ENCODE data around the gene CRTC1.
A peak's percentile ranks its signal among the peaks of the same experiment; 100 is the strongest.

The CRTC1 gene

GRCh38 chr19:18784786-18785120 is 101.3 kb downstream of the CRTC1 start:
- WGBS (ENCODE audit: insufficient coverage, insufficient read length): no CpG with 5 or more reads among the region's 16 CpGs
- Histone ChIP-seq H3K27ac (ENCODE audit: low read length) (no peak overlapping the region), H3K36me3 (ENCODE audit: control insufficient read depth, insufficient read depth, low read length) (no peaks in the 10 kb centered on the region; the same call in 1 of the 2 replicates), H3K4me3 (ENCODE audit: low read length) (no peak overlapping the region), H3K27me3 (ENCODE audit: control insufficient read depth, insufficient read depth, low read length) (peaks cover 47% of the 10 kb centered on the region), H3K4me1 (ENCODE audit: control insufficient read depth, insufficient read depth, low read length) (peaks cover 10% of the 10 kb centered on the region; the same call in 1 of the 2 replicates), H3K9me3 (ENCODE audit: control insufficient read depth, insufficient read depth, low read length) (no peaks in the 10 kb centered on the region)
- DNase-seq (ENCODE audit: low read depth, low spot score): no peak

- Histone ChIP-seq H3K4me3 (ENCODE audit: low read length) (no peak overlapping the region; the same call in 1 of the 2 replicates), H3K27ac (ENCODE audit: low read length) (no peak overlapping the region), H3K4me1 (ENCODE audit: control insufficient read depth, insufficient read depth, low read length) (peaks cover 12% of the 10 kb centered on the region), H3K9me3 (ENCODE audit: control insufficient read depth, insufficient read depth, low read length) (no peaks in the 10 kb centered on the region), H3K36me3 (ENCODE audit: control insufficient read depth, insufficient read depth, low read length) (no peaks in the 10 kb centered on the region; the same call in 1 of the 2 replicates), H3K27me3 (ENCODE audit: control insufficient read depth, insufficient read depth, low read length) (peaks cover 51% of the 10 kb centered on the region)
- no CpG with 5 or more reads among the region's 65 CpGs for WGBS (ENCODE audit: insufficient coverage, insufficient read length)
- DNase-seq (ENCODE audit: low read depth, low spot score): no peak
These were observed 102.0 kb downstream of the CRTC1 start for GRCh38 chr19:18785179-18786124.

- peaks cover 15% of the 10 kb centered on the region for H3K4me1 ChIP-seq (ENCODE audit: control insufficient read depth, insufficient read depth, low read length)
- no CpG with 5 or more reads among the region's 68 CpGs for WGBS (ENCODE audit: insufficient coverage, insufficient read length)
These were observed 105.3 kb downstream of the CRTC1 start for GRCh38 chr19:18788529-18789421.

GRCh38 chr19:18789422-18789869 is 106.0 kb downstream of the CRTC1 start:
- no peak for DNase-seq (ENCODE audit: low read depth, low spot score)
- Histone ChIP-seq H3K4me3 (ENCODE audit: low read length) (peak overlapping the region; percentile 35; the same call in 1 of the 2 replicates), H3K27ac (ENCODE audit: low read length) (no peak overlapping the region), H3K4me1 (ENCODE audit: control insufficient read depth, insufficient read depth, low read length) (peaks cover 15% of the 10 kb centered on the region), H3K27me3 (ENCODE audit: control insufficient read depth, insufficient read depth, low read length) (peaks cover 78% of the 10 kb centered on the region), H3K9me3 (ENCODE audit: control insufficient read depth, insufficient read depth, low read length) (no peaks in the 10 kb centered on the region), H3K36me3 (ENCODE audit: control insufficient read depth, insufficient read depth, low read length) (no peaks in the 10 kb centered on the region; the same call in 1 of the 2 replicates)
- no CpG with 5 or more reads among the region's 38 CpGs for WGBS (ENCODE audit: insufficient coverage, insufficient read length)

More at GRCh38 chr19:18788529-18789421, 105.3 kb downstream of the CRTC1 start:
- no peaks in the 10 kb centered on the region for H3K9me3 ChIP-seq (ENCODE audit: control insufficient read depth, insufficient read depth, low read length)
- peak overlapping the region; percentile 35; the same call in 1 of the 2 replicates for H3K4me3 ChIP-seq (ENCODE audit: low read length)
- no peak for DNase-seq (ENCODE audit: low read depth, low spot score)
- H3K27me3 ChIP-seq (ENCODE audit: control insufficient read depth, insufficient read depth, low read length): peaks cover 82% of the 10 kb centered on the region
- no peaks in the 10 kb centered on the region; the same call in 1 of the 2 replicates for H3K36me3 ChIP-seq (ENCODE audit: control insufficient read depth, insufficient read depth, low read length)
- H3K27ac ChIP-seq (ENCODE audit: low read length): no peak overlapping the region

GRCh38 chr19:18789883-18790565 is 106.5 kb downstream of the CRTC1 start:
- Histone ChIP-seq H3K4me3 (ENCODE audit: low read length) (peak overlapping the region; percentile 35; the same call in 1 of the 2 replicates), H3K9me3 (ENCODE audit: control insufficient read depth, insufficient read depth, low read length) (no peaks in the 10 kb centered on the region), H3K27me3 (ENCODE audit: control insufficient read depth, insufficient read depth, low read length) (peaks cover 77% of the 10 kb centered on the region), H3K27ac (ENCODE audit: low read length) (no peak overlapping the region), H3K36me3 (ENCODE audit: control insufficient read depth, insufficient read depth, low read length) (no peaks in the 10 kb centered on the region; the same call in 1 of the 2 replicates), H3K4me1 (ENCODE audit: control insufficient read depth, insufficient read depth, low read length) (peaks cover 14% of the 10 kb centered on the region)
- DNase-seq (ENCODE audit: low read depth, low spot score): no peak
- WGBS (ENCODE audit: insufficient coverage, insufficient read length): no CpG with 5 or more reads among the region's 65 CpGs

GRCh38 chr19:18790566-18791314 is 107.3 kb downstream of the CRTC1 start, which contains the start of gene COMP:
TSS of gene COMP (minus strand) at chr19:18791305. CDS start at chr19:18791269, 36 bp downstream.
- Histone ChIP-seq H3K9me3 (ENCODE audit: control insufficient read depth, insufficient read depth, low read length) (no peaks in the 10 kb centered on the region), H3K27ac (ENCODE audit: low read length) (no peak within 1 kb of the TSS), H3K27me3 (ENCODE audit: control insufficient read depth, insufficient read depth, low read length) (peaks cover 73% of the 10 kb centered on the region), H3K4me3 (ENCODE audit: low read length) (peak within 1 kb of the TSS; percentile 18; the same call in 1 of the 2 replicates), H3K36me3 (ENCODE audit: control insufficient read depth, insufficient read depth, low read length) (no peaks in the 10 kb centered on the region; the same call in 1 of the 2 replicates), H3K4me1 (ENCODE audit: control insufficient read depth, insufficient read depth, low read length) (peaks cover 12% of the 10 kb centered on the region)
- no CpG with 5 or more reads among the region's 61 CpGs for WGBS (ENCODE audit: insufficient coverage, insufficient read length)
- no peak for DNase-seq (ENCODE audit: low read depth, low spot score)

GRCh38 chr19:18791315-18791678 is 107.8 kb downstream of the CRTC1 start:
- WGBS (ENCODE audit: insufficient coverage, insufficient read length): no CpG with 5 or more reads among the region's 21 CpGs
- Histone ChIP-seq H3K4me1 (ENCODE audit: control insufficient read depth, insufficient read depth, low read length) (peaks cover 10% of the 10 kb centered on the region), H3K4me3 (ENCODE audit: low read length) (no peak overlapping the region), H3K9me3 (ENCODE audit: control insufficient read depth, insufficient read depth, low read length) (no peaks in the 10 kb centered on the region), H3K27me3 (ENCODE audit: control insufficient read depth, insufficient read depth, low read length) (peaks cover 70% of the 10 kb centered on the region), H3K27ac (ENCODE audit: low read length) (no peak overlapping the region), H3K36me3 (ENCODE audit: control insufficient read depth, insufficient read depth, low read length) (no peaks in the 10 kb centered on the region; the same call in 1 of the 2 replicates)
- no peak for DNase-seq (ENCODE audit: low read depth, low spot score)

GRCh38 chr19:18792661-18793060 is 109.2 kb downstream of the CRTC1 start:
- Histone ChIP-seq H3K27ac (ENCODE audit: low read length) (no peak overlapping the region), H3K27me3 (ENCODE audit: control insufficient read depth, insufficient read depth, low read length) (peaks cover 61% of the 10 kb centered on the region), H3K9me3 (ENCODE audit: control insufficient read depth, insufficient read depth, low read length) (no peaks in the 10 kb centered on the region), H3K4me1 (ENCODE audit: control insufficient read depth, insufficient read depth, low read length) (peaks cover 9% of the 10 kb centered on the region), H3K4me3 (ENCODE audit: low read length) (no peak overlapping the region), H3K36me3 (ENCODE audit: control insufficient read depth, insufficient read depth, low read length) (no peaks in the 10 kb centered on the region; the same call in 1 of the 2 replicates)
- no CpG with 5 or more reads among the region's 3 CpGs for WGBS (ENCODE audit: insufficient coverage, insufficient read length)
- DNase-seq (ENCODE audit: low read depth, low spot score): no peak

Data from iPS DF 6.9 (cell line).